Aorta (tissue), 5 donors: ENCODE results near the gene AMPH. TPM values are rescaled to one million over a fixed set of nuclear protein-coding genes. Genes with fewer than 3 reads are reported as not detected.
A peak's percentile ranks its signal among the peaks of the same experiment; 100 is the strongest.

Experiments used
- ATAC-seq: fragments of 200-7000 bp; cut with Tn5 transposase; one replicate; pipeline ENCODE4 v1.9.1; 2022; ENCODE audit warnings: moderate library complexity; ENCODE audit not compliant: low FRiP score
- DNase-seq, 2 donors: peaks; one replicate each; pipeline ENCODE4 v3.0.0-alpha.2; 2020
- H3K27ac ChIP-seq, 2 donors: one replicate each; pipeline ENCODE4 v1.5.1; 2013; ENCODE audit warnings: low read length in 2 of 2, mild to moderate bottlenecking in 2 of 2, moderate library complexity in 2 of 2, control low read depth in 1 of 2, inconsistent platforms in 1 of 2, low read depth in 1 of 2
- H3K27me3 ChIP-seq, 2 donors: one replicate each; pipeline ENCODE4 v1.6.1; 2013; ENCODE audit warnings: control low read depth in 1 of 2, low read length in 1 of 2, mild to moderate bottlenecking in 1 of 2, moderate library complexity in 1 of 2; ENCODE audit not compliant: insufficient read depth in 2 of 2, control insufficient read depth in 1 of 2
- H3K36me3 ChIP-seq, 2 donors: one replicate each; pipeline ENCODE4 v1.6.1; 2013; ENCODE audit warnings: control low read depth in 1 of 2, low read length in 1 of 2, mild to moderate bottlenecking in 1 of 2; ENCODE audit not compliant: insufficient read depth in 2 of 2, control insufficient read depth in 1 of 2
- H3K4me1 ChIP-seq, 2 donors: one replicate each; pipeline ENCODE4 v1.6.1; 2013; ENCODE audit warnings: low read length in 2 of 2, control low read depth in 1 of 2, mild to moderate bottlenecking in 1 of 2, moderate library complexity in 1 of 2; ENCODE audit not compliant: insufficient read depth in 2 of 2, control insufficient read depth in 1 of 2
- H3K4me3 ChIP-seq, 2 donors: one replicate each; pipeline ENCODE4 v1.5.1; 2013; ENCODE audit warnings: low read length in 2 of 2, control low read depth in 1 of 2, mild to moderate bottlenecking in 1 of 2
- H3K9me3 ChIP-seq: one replicate; pipeline ENCODE4 v1.6.1; 2013; ENCODE audit warnings: mild to moderate bottlenecking, low read length; ENCODE audit not compliant: control insufficient read depth
- WGBS, 2 donors: extraction: QIAGEN DNeasy Blood & Tissue Kit; methylation state at CpG; one replicate each; pipeline ENCODE4 v1.1.7; 2013; 5-methylcytosine and 5-hydroxymethylcytosine counted together
- intact Hi-C, 2 donors: fragments of 100-400 bp; cut with DNase I; formaldehyde crosslinking; loops; one replicate each; pipeline versions ENCODE4 v1.14.2 to v1.15.0; 2022
- polyA plus RNA-seq, 2 donors: library from polyadenylated mRNA; stranded (reverse); fragments of 200-250 nt; gene quantifications; one replicate each; pipeline ENCODE4 v1.2.3, GENCODE V29; 2013
- total RNA-seq, 2 donors: library from RNA; stranded (reverse); fragmentation: NEBNext Ultra II Directional; extraction: Animal tissue kit (Norgen Biotek cat#: 25700); gene quantifications; one replicate each; pipeline ENCODE4 v1.2.1, GENCODE V29; 2021
- donor health status: healthy with polysubstance abuse.
- donor health status: Bipolar disorder and iron deficiency.
- donor health status: DM: no; HTN: no; CAD: no.
- donor health status: DM: no; HTN: no; CAD: no.
- donor health status: DM: yes; HTN: yes; CAD: no.

AMPH gene
- total and polyA plus RNA-seq, 4 donors, result 1.3 to 8.8 (median 4.4) TPM

DNA sequence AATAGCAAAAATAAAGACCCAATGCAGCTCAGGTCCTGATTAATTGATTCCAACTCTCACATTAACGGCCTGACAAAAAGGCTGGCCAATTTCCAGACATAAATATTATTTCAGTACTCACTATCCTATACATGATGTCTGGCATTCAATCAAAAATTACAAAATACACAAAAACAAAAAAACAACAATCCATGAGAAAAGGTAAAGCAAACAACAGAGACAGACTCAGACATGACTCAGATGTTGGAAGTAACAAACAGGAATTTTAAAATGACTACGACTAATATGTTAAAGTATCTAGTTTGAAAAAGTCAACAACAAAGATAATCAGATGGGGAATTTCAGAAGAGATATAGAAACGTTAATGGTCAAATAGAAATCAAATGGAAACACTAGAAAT, 152.8 kb downstream of the AMPH start:
- no peaks in the 10 kb centered on the region for H3K9me3 ChIP-seq
- DNase-seq (no peak), ATAC-seq (no peak)
- H3K27ac ChIP-seq, result no peak overlapping the region
- H3K4me1 ChIP-seq, result no peaks in the 10 kb centered on the region
- H3K4me3 ChIP-seq, result no peak overlapping the region
- WGBS, 2 donors, result 13 to 24% methylated on average over 3 of the region's 3 CpGs
- intact Hi-C loops, result no loop called here
- no peaks in the 10 kb centered on the region for H3K27me3 ChIP-seq
- peaks cover 0 to 5% of the 10 kb centered on the region in 2 donors for H3K36me3 ChIP-seq

DNA sequence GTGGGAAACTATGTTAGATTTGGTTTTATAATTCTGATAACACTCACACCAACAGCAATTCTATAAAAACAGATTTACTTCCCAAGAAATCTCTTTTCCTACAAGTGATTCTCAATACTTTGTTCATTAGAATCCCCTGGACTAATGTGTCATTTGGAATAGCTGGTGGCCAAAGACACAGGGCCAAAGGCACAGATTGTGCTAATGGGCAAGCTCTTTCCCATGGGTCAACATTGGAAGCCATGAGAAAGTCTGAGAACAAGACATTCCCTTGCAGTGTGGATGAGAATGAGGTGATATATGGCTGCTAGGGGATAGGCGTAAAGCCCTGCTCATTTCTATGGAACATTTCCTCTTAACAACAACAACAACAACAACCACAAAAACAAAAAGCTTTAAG, 153.8 kb downstream of the AMPH start:
- WGBS, 2 donors, result 91 to 94% methylated on average over 1 of the region's 1 CpG
- peaks cover 0 to 5% of the 10 kb centered on the region in 2 donors for H3K36me3 ChIP-seq
- no peaks in the 10 kb centered on the region for H3K27me3 ChIP-seq
- H3K9me3 ChIP-seq, result no peaks in the 10 kb centered on the region
- no peaks in the 10 kb centered on the region for H3K4me1 ChIP-seq
- H3K4me3 ChIP-seq, result no peak overlapping the region
- intact Hi-C loops, result no loop called here
- no peak for ATAC-seq
- no peak for DNase-seq
- H3K27ac ChIP-seq, result no peak overlapping the region

DNA sequence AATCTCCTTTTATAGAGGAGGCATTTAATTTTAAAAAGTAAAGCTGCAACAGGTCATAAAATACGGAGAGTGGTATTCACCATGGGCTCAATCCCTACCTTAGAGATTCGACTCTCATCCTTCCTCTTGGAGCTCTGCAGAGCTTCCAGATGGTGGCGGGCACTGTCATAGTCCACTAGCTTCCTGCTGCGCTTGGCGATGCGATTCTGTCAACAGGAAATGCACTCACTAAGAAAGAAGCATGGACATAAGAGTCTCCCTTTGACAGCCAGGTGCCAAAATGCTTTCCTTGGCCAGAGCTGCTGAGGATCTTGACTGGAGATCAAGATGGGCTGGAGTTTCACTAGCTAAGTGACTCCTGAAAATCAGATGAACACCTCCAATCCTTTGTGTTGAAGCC, 154.4 kb downstream of the AMPH start:
- WGBS, 2 donors, result 94 to 96% methylated on average over 6 of the region's 6 CpGs
- no peaks in the 10 kb centered on the region for H3K27me3 ChIP-seq
- H3K4me3 ChIP-seq, result no peak overlapping the region
- H3K4me1 ChIP-seq, result no peaks in the 10 kb centered on the region
- no peaks in the 10 kb centered on the region for H3K9me3 ChIP-seq
- intact Hi-C loops, result no loop called here
- DNase-seq (no peak), ATAC-seq (no peak)
- H3K36me3 ChIP-seq, result peaks cover 0 to 5% of the 10 kb centered on the region in 2 donors
- H3K27ac ChIP-seq, result no peak overlapping the region

DNA sequence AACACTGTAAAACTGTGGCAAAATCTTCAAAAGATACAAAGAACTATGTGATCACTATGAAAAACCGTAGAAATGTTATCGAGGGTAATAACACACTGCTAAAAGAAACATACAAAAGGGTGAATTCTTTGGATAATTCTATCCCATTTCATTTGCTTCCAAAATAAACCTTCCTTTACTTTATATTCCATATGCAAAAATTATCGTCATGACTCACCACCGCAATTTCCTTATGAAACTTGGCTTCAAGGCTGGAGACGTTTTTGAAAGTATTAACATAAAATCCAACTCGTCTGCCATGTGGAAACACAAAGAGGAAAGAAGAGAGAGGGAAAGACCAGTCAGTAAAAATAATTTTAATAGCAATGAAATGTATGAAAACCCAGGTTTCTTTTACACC, 165.2 kb downstream of the AMPH start:
- H3K27me3 ChIP-seq, result no peaks in the 10 kb centered on the region
- intact Hi-C loops, result no loop called here
- no peak for ATAC-seq
- no peak for DNase-seq
- H3K36me3 ChIP-seq, result peaks cover 3 to 4% of the 10 kb centered on the region in 2 donors
- H3K4me3 ChIP-seq, result no peak overlapping the region
- H3K4me1 ChIP-seq, result no peaks in the 10 kb centered on the region
- H3K9me3 ChIP-seq, result peaks cover 2% of the 10 kb centered on the region
- H3K27ac ChIP-seq, result no peak overlapping the region
- WGBS, 2 donors, result 26 to 35% methylated on average over 6 of the region's 6 CpGs

DNA sequence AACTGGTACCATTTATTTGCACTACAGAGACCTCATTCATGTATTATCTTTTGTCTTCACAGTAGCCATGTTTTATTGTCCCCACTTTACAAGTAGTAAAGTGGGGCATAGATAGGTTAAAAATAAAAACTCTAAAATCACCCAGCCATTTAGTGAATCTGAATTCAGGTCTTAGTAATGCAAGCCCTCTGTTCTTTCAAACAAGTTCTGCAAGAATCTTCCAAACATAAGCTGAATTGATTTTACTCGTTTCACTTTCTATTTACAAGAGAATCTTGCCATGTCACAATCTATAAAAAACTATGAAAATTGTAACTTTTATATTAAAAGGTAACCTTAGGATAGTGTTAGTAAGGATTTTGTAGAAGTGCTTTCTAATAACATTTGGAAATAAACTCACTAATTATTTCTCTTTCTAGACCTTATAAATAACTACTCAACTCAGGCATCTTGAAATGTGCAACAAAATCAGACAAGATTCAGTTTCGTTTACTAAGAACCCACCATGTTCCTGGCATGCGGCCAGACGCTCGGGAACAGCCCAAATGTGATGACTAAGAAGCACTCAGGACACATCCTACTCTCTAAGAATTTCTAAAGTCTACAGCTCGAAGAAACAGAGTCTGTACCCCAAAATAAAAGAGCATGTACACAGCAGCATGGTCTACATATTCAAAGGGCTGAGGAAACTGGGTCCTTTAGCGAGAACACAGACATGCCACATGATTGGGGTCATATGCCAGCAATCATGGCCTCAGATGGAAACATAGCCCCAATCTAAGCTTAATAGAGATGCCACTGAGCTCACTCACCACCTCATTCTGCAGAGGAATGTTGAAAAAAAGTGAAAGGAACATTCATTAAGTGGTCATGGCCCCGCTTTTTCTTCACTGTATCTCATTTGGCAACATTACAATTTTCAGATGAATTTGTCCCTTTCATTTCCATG, 167.6 kb downstream of the AMPH start:
- Histone ChIP-seq H3K27ac (no peak overlapping the region), H3K9me3 (peaks cover 2% of the 10 kb centered on the region), H3K4me3 (no peak overlapping the region), H3K27me3 (no peaks in the 10 kb centered on the region), H3K4me1 (no peaks in the 10 kb centered on the region), H3K36me3 (peaks cover 3 to 4% of the 10 kb centered on the region in 2 donors)
- intact Hi-C loops, result no loop called here
- DNase-seq (peak; percentile 65 to 84), ATAC-seq (no peak)
- 55 to 59% methylated on average over 8 of the region's 8 CpGs for WGBS, 2 donors

DNA sequence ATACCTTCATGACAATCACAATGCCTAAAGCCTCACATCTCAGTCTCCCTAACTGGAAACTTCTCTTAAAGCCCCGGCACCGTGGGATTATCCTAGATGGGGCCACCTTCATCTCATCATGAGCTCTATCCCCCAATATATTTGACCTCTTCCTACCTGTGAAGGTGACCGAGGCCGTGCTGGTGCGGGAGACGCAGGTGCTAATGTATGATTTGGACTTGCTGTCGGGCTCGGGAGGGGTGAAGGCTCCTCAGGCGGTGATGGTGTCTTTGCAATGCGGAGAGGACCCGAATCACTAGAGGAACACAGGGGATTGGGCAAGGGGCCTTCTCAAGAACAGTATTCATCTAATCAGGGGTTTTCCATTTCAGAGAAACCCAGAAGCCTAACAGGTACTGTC, 168.4 kb downstream of the AMPH start:
- no peak for DNase-seq
- Histone ChIP-seq H3K27me3 (no peaks in the 10 kb centered on the region), H3K36me3 (peaks cover 3 to 4% of the 10 kb centered on the region in 2 donors), H3K9me3 (peaks cover 2% of the 10 kb centered on the region), H3K4me1 (no peaks in the 10 kb centered on the region), H3K27ac (no peak overlapping the region), H3K4me3 (no peak overlapping the region)
- WGBS, 2 donors, result 97 to 98% methylated on average over 11 of the region's 11 CpGs
- intact Hi-C loops, result no loop called here
- no peak for ATAC-seq

DNA sequence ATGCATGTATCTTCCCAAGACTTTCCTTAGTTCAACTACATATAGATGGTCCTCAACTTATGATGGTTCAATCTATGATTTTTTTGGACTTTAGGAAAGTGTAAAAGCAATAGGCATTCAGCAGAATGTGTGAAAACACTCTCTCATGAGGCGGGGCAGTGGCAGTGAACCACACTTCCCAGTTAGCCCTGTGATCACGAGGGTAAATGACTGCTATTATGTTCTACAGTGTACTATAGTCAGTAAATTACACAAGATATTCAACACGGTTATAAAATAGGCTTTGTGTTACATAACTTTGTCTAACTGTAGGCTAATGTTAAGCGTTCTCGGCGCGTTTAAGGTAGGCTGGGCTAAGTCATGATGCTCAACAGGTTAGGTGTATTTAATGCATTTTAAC, 169.3 kb downstream of the AMPH start:
- no peak for ATAC-seq
- WGBS, 2 donors, result 92 to 97% methylated on average over 7 of the region's 7 CpGs
- intact Hi-C loops, result no loop called here

DNA sequence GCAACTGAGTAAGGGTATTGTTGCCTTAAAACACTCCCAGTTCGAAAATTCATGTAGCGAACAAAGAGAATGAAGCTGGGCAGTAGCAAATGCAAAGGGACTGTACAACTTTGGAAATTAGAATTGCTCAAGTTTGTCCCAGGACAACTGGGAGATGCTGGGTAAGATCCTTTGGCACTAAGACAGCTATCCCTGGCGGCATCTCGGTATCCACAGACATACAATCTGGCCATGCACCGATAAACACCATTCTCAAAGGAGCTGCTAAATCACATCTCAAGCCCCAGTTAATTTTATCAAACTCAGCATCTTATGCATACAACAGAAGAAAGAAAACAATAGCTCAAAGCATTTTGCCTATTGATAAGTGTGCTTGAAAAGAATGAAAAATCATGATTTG, 177.3 kb downstream of the AMPH start:
- intact Hi-C loops, result loop anchor here in 1 of 2 donors (10.0 kb wide), 1 partner anchor 211 kb away; no protein-coding TSS in a partner anchor
- WGBS, 2 donors, result 96 to 98% methylated on average over 5 of the region's 5 CpGs

More for the DNA sequence above, 169.3 kb downstream of the AMPH start:
- H3K36me3 ChIP-seq, result peaks cover 3 to 4% of the 10 kb centered on the region in 2 donors
- H3K27me3 ChIP-seq, result no peaks in the 10 kb centered on the region
- H3K4me3 ChIP-seq, result no peak overlapping the region
- no peak overlapping the region for H3K27ac ChIP-seq
- no peaks in the 10 kb centered on the region for H3K4me1 ChIP-seq
- peaks cover 2% of the 10 kb centered on the region for H3K9me3 ChIP-seq
- no peak for DNase-seq

DNA sequence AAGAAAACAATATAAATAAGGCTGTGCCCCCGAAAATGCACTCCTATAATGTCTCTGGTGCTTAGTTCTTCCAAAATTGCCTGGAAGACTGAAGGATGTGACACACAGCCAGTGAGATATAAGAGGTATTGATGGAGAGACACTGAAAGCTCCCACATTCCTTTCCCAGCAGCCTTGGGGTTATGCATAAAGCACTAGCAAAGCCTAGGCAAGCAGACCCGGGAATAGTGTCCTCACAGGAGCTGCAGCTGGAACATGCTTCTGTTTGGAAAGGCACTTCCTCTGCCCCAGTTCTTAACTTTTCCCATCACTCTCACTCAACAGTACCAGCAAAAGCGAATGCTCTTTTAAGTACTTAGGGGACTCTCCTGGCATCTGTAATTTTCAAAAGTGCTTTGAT, 178.0 kb downstream of the AMPH start:
- ATAC-seq (no peak), DNase-seq (no peak)
- Histone ChIP-seq H3K4me3 (no peak overlapping the region), H3K27me3 (no peaks in the 10 kb centered on the region), H3K27ac (no peak overlapping the region), H3K4me1 (peaks cover 0 to 5% of the 10 kb centered on the region in 2 donors), H3K9me3 (no peaks in the 10 kb centered on the region), H3K36me3 (no peaks in the 10 kb centered on the region)
- 34 to 41% methylated on average over 3 of the region's 3 CpGs for WGBS, 2 donors
- intact Hi-C loops, result loop anchor here in 1 of 2 donors (10.0 kb wide), 1 partner anchor 212 kb away; no protein-coding TSS in a partner anchor

More for the DNA sequence above, 177.3 kb downstream of the AMPH start:
- Histone ChIP-seq H3K4me1 (peaks cover 0 to 5% of the 10 kb centered on the region in 2 donors), H3K27me3 (no peaks in the 10 kb centered on the region), H3K4me3 (no peak overlapping the region), H3K36me3 (no peaks in the 10 kb centered on the region), H3K27ac (no peak overlapping the region), H3K9me3 (no peaks in the 10 kb centered on the region)
- ATAC-seq, result no peak
- DNase-seq, result no peak
